SU-DHL-6 (cell line): Measurements from ENCODE around the gene VWA7.

Source experiments
- H2AFZ ChIP-seq: fragments of 200-600 bp; sonication (generic); 2 replicates; pipeline ENCODE4 v1.6.1; 2014; ENCODE audit warnings: low read depth, mild to moderate bottlenecking, moderate library complexity, mixed read lengths, antibody characterized with exemption, low read length; ENCODE audit not compliant: severe bottlenecking
- H3F3A ChIP-seq: fragments of 200-600 bp; shearing (Covaris generic); 2 replicates; pipeline ENCODE4 v1.6.0; 2016; ENCODE audit warnings: antibody characterized with exemption, mild to moderate bottlenecking; ENCODE audit not compliant: insufficient read depth
- H3K27ac ChIP-seq: fragments of 200-600 bp; sonication (generic); 2 replicates; pipeline ENCODE4 v1.5.1; 2016; ENCODE audit warnings: low read depth, mild to moderate bottlenecking, low read length, moderate library complexity, mixed read lengths
- H3K27me3 ChIP-seq: fragments of 200-600 bp; sonication (generic), shearing (Covaris generic); 2 replicates; pipeline ENCODE4 v1.6.0; 2014; ENCODE audit warnings: mild to moderate bottlenecking, low read length
- H3K36me3 ChIP-seq: fragments of 200-600 bp; sonication (generic); 2 replicates; pipeline ENCODE4 v1.6.1; 2014; ENCODE audit warnings: mild to moderate bottlenecking, low read length, mixed read lengths
- H3K4me2 ChIP-seq: fragments of 300-600, 200-600 bp; shearing (Covaris generic), sonication (generic); 2 replicates; pipeline ENCODE4 v1.6.0; 2014; ENCODE audit warnings: low read length, low read depth, mild to moderate bottlenecking; ENCODE audit not compliant: poor library complexity, severe bottlenecking
- H3K4me3 ChIP-seq: fragments of 200-600 bp; sonication (generic); 2 replicates; pipeline ENCODE4 v1.5.1; 2014; ENCODE audit warnings: antibody characterized with exemption, low read length, mild to moderate bottlenecking, mixed read lengths; ENCODE audit not compliant: insufficient read depth, poor library complexity, severe bottlenecking
- H3K79me2 ChIP-seq: fragments of 200-600 bp; sonication (generic); 2 replicates; pipeline ENCODE4 v1.6.1; 2014; ENCODE audit warnings: mild to moderate bottlenecking, low read length, moderate library complexity; ENCODE audit not compliant: insufficient read depth
- H3K9ac ChIP-seq: fragments of 200-600 bp; sonication (generic); 2 replicates; pipeline ENCODE4 v1.7.0; 2014; ENCODE audit warnings: mild to moderate bottlenecking, low read length
- H3K9me2 ChIP-seq: fragments of 200-600 bp; sonication (generic); replicated peaks from 2 replicates; pipeline ENCODE4 v1.6.1; 2014; ENCODE audit warnings: low read length; ENCODE audit not compliant: insufficient read depth
- H3K9me3 ChIP-seq: fragments of 200-600 bp; sonication (generic); 2 replicates; pipeline ENCODE4 v1.6.1; 2014; ENCODE audit warnings: low read length, mixed read lengths; ENCODE audit not compliant: insufficient read depth
- H4K20me1 ChIP-seq: fragments of 200-600 bp; sonication (generic); 2 replicates; pipeline ENCODE4 v1.6.1; 2014; ENCODE audit warnings: low read depth, mild to moderate bottlenecking, antibody characterized with exemption, low read length, moderate library complexity, mixed read lengths
- EZH2phosphoT487 ChIP-seq: fragments of 200-600 bp; sonication (generic), shearing (Covaris generic); conservative IDR thresholded peaks from 2 replicates; pipeline ENCODE4 v1.6.1; 2018; ENCODE audit warnings: mild to moderate bottlenecking, antibody characterized with exemption, low read length, moderate library complexity, mixed read lengths
- TF ChIP-seq, protein P1 (sequence below): fragments of 200-600 bp; sonication (generic); IDR thresholded peaks from one replicate; pipeline ENCODE4 v1.5.1; 2017; ENCODE audit warnings: antibody characterized with exemption, mild to moderate bottlenecking, low read length, moderate library complexity; ENCODE audit not compliant: insufficient read depth, poor library complexity, severe bottlenecking

VWA7 gene

DNA sequence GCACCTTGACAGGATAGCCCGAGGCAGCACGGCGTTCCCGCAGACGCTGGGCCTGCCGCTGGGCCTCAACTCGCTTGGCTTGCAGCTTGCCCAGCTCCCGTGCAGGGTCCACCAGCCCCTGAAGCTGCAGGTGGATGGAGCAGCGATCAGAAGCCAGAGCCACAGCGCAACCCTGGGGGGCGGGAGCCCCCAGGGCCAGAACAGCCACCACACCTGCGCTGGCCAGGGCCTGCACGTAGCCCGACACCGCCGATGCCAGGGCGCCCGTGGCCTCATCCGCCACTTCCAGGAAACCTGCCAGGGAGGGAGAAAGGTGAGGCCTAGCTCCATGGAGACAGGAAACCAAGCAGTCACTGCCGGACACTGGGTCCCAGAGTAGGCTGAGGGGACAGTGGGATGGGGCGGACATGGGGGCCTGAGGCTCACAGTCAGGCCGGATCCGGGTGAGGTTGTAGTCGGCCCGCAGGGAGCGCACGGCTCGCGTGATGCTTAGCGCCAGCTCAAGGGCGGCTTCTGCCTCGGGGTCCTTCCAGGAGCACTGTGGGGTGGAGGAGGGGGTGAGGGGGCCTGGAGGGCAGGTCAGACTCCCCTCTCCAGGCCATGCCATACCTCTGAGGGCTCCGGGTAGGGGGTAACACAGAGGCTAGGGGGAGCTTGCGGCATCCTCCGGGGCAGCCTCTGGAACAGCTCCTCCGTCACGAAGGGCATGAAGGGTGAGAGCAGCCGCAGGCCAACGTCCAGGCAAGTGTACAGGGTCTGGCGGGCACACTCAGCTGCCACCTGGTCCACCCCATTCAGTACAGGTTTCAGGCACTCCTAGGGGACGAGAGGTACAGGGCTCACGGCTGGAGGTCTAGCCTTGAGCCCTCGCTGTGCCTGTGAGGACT lies 2.1 kb upstream of the VWA7 start:
- Histone ChIP-seq H3K9ac (no peak overlapping the region), H3K27me3 (no peaks in the 10 kb centered on the region), H2AFZ (no peak overlapping the region), H3K27ac (no peak overlapping the region), H4K20me1 (no peaks in the 10 kb centered on the region), H3K4me3 (no peak overlapping the region), H3K4me2 (no peak overlapping the region), H3K9me3 (no peaks in the 10 kb centered on the region), H3F3A (no peaks in the 10 kb centered on the region; the same call in 1 of the 2 replicates), H3K79me2 (no peaks in the 10 kb centered on the region), H3K9me2 (no peaks in the 10 kb centered on the region), H3K36me3 (no peaks in the 10 kb centered on the region)
- TF ChIP-seq EZH2phosphoT487: no peak
- TF ChIP-seq, protein P1, sequence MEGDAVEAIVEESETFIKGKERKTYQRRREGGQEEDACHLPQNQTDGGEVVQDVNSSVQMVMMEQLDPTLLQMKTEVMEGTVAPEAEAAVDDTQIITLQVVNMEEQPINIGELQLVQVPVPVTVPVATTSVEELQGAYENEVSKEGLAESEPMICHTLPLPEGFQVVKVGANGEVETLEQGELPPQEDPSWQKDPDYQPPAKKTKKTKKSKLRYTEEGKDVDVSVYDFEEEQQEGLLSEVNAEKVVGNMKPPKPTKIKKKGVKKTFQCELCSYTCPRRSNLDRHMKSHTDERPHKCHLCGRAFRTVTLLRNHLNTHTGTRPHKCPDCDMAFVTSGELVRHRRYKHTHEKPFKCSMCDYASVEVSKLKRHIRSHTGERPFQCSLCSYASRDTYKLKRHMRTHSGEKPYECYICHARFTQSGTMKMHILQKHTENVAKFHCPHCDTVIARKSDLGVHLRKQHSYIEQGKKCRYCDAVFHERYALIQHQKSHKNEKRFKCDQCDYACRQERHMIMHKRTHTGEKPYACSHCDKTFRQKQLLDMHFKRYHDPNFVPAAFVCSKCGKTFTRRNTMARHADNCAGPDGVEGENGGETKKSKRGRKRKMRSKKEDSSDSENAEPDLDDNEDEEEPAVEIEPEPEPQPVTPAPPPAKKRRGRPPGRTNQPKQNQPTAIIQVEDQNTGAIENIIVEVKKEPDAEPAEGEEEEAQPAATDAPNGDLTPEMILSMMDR: no peak

DNA sequence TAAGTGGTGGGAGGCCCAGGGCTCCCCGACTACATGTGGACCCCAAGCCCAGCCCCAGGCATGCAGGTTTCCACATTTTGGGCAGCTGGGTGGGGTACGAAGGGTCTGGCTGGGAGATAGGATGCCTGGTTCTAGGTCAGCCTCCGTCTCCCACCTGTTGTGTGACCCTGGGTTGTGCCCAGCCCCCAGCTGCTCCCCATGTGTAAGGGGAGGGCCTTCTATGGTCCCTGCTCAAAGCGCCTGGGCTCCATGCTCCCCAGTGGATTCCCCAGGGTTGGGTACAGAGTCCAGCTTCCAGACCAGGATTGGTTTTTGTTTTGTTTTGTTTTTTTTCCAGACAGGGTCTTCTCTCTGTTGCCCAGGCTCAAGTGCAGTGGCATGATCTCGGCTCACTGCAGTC lies 1.1 kb upstream of the VWA7 start:
- H3F3A ChIP-seq: no peaks in the 10 kb centered on the region; the same call in 1 of the 2 replicates
- no peaks in the 10 kb centered on the region for H3K27me3 ChIP-seq
- no peaks in the 10 kb centered on the region for H3K36me3 ChIP-seq
- no peak overlapping the region for H3K4me2 ChIP-seq
- no peaks in the 10 kb centered on the region for H4K20me1 ChIP-seq
- no peaks in the 10 kb centered on the region for H3K9me3 ChIP-seq
- H3K4me3 ChIP-seq: no peak overlapping the region
- H3K79me2 ChIP-seq: no peaks in the 10 kb centered on the region
- H3K9me2 ChIP-seq: no peaks in the 10 kb centered on the region
- H2AFZ ChIP-seq: no peak overlapping the region
- TF ChIP-seq EZH2phosphoT487: no peak
- TF ChIP-seq, protein P1: no peak
- no peak overlapping the region for H3K27ac ChIP-seq
- no peak overlapping the region for H3K9ac ChIP-seq

DNA sequence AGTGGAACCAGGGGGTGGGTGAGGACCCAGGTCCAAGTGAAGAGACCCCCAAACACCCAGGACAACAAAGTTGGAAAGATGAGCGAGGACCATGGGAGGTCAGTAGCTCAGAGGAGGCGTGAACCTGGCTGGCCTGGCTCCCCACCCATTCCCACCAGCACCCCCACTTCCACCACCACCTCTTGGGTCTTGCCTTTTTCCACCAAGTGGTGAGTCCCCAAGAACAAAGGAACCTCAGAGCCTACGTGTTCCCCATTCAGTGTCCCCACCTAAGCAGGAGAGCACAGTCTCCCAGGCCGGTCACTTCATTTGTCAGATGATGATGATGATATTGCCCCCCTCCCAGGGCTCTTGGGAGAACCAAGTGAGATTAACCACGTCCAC lies 531 bp upstream of the VWA7 start:
- Histone ChIP-seq H3F3A (no peaks in the 10 kb centered on the region; the same call in 1 of the 2 replicates), H3K36me3 (no peaks in the 10 kb centered on the region), H4K20me1 (no peaks in the 10 kb centered on the region), H3K79me2 (no peaks in the 10 kb centered on the region), H2AFZ (no peak overlapping the region), H3K4me3 (no peak overlapping the region), H3K4me2 (no peak overlapping the region), H3K9me2 (no peaks in the 10 kb centered on the region), H3K27ac (no peak overlapping the region), H3K9ac (no peak overlapping the region), H3K27me3 (no peaks in the 10 kb centered on the region), H3K9me3 (no peaks in the 10 kb centered on the region)
- TF ChIP-seq EZH2phosphoT487: no peak
- TF ChIP-seq, protein P1: no peak
